GM21526 (cell line): ENCODE measurements around the gene L3MBTL1.
"Not testable (repeated sequence)": the region's sequence is repeated elsewhere in the genome, so short reads cannot be mapped to it uniquely, and the experiment has no call there.

Experiments used
- ATAC-seq: cut with Tn5 transposase; IDR thresholded peaks from one replicate; pipeline ENCODE4 v1.9.1; 2021; ENCODE audit warnings: moderate library complexity; ENCODE audit not compliant: unreplicated experiment, low FRiP score

L3MBTL1 gene

DNA sequence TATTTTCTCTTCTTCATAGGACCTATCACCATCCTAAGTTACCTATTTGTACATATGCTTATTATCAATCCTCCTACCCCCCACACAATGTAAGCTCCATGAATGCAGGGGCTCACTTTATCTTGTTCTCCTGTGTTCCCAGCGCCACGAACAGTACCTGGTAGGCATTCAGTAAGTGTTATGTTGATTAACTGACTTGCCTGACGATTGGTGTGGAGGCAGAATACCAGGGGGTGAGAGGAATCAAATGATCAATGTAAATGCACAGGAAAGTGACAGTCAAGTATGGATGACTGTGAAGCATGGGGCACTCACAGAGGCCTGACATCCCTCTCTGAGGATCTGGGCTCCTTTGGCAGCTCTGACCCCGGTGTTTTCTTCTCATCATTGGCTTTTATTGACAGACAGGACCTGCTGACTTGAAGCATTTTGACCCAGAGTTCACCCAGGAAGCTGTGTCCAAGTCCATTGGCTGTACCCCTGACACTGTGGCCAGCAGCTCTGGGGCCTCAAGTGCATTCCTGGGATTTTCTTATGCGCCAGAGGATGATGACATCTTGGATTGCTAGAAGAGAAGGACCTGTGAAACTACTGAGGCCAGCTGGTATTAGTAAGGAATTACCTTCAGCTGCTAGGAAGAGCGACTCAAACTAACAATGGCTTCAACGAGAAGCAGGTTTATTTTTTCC is 77.1 kb downstream of the L3MBTL1 start:
- ATAC-seq, result no peak

DNA sequence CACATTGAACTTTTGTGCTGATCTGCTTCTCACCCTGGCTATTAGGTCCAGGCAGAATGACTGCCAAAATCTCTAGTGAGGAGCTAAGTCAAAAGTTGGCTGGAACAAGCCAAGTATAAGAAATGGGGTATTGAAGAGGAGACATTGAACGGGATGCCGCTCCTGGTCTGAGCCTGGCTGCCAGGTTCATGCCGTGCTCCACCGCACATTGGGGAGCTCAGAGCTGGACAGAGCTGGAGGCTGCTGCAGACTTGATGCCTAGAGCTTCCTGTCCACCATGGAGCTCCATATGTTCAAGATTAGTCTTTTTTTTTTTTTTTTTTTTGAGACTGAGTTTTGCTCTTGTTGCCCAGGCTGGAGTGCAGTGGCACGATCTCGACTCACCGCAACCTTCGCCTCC is 79.1 kb downstream of the L3MBTL1 start:
- ATAC-seq, result no peak

DNA sequence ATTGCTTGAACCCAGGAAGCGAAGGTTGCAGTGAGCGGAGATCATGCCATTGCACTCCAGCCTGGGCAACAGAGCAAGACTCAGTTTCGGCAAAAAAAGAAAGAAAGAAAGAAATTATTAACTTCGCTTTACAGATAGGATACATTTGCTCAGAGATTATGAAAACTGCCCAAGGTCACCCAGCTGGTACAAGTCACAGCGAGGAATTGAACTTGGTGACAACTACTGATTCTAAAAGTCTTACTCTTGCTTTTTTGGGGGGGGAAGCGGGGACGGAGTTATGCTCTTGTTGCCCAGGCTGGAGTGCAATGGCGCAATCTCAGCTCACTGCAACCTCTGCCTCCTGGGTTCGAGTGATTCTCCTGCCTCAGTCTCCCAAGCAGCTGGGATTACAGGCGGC is 81.0 kb downstream of the L3MBTL1 start:
- ATAC-seq, result not testable (repeated sequence)

DNA sequence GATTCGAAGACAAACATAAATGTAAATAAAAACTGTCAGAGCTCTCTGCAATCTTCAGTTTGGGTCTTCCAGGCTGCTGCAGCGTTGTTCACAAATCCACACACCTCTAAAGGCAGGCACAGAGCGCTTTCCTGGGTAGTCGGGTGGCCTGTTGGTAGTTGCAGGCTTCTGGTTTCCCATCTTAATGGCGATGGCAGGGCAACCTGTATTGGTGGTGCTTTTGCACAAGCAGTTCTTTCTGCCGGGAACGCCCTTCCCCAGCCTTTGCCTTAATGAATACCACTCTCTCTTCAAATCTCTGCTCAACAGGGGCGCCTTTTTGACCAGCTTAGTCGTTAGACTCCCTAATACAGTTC is 82.5 kb downstream of the L3MBTL1 start:
- no peak for ATAC-seq

DNA sequence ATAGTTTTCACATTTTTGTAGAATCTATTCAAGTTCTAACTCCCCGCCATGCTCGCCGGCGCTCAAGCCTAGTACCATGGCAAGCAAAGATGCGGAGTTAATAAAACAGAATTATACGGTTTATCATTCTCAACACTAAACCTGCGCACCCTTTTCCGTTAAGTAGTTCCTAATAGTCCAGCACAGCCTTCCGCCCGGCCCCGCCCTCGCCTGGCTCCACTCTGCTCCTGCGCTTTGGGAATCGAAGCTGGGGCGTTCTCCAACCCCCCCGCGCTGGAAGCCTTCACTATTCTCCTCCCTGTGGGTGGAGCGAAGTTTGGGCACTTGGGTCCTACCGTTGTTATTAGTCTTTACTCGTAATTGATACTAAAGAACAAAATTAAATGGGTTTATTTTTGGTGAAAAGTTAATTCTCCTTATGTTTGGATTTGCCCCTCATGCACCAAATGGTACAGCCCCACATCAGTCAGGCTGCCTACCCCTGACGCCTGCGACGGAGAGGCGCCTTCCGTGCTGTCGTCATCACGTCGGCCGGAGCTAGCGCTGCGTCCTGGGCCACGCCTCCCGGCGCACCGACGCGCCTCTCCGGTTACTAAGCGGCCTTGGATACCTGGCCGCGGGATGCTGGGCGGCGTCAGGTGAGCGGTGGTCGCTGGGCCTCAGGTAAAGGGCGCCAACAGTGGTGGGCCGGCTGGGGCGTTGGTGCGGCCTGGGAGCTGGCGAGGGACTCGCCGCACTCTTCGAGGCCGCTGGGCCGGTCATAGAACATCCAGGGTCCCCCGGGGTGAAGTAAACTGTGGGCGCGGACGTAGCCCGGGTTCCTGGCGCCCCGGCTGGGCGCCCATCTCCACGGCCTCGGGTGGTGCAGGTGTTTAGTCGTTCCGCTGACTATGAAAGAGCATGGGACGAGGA is 83.2 kb downstream of the L3MBTL1 start, which contains the start of gene IFT52:
Gene IFT52 (plus strand): TSS at position 546 of the 912 bp plus-strand sequence. CDS start 3,762 bp downstream, outside the sequence.
- peak; percentile 99 for ATAC-seq
